GM12874 (cell line): ENCODE measurements around the gene DNAJC4.

Source experiments
- TF ChIP-seq, protein P1 (sequence below): IDR thresholded peaks from 2 replicates; pipeline ENCODE4 v1.5.1; 2011; ENCODE audit warnings: low read depth, mild to moderate bottlenecking, control low read depth, low read length, moderate library complexity; ENCODE audit not compliant: insufficient read depth

The DNAJC4 gene

GRCh38 chr11:64258356-64258755, 28.0 kb downstream of the DNAJC4 start:
- TF ChIP-seq, protein P1, sequence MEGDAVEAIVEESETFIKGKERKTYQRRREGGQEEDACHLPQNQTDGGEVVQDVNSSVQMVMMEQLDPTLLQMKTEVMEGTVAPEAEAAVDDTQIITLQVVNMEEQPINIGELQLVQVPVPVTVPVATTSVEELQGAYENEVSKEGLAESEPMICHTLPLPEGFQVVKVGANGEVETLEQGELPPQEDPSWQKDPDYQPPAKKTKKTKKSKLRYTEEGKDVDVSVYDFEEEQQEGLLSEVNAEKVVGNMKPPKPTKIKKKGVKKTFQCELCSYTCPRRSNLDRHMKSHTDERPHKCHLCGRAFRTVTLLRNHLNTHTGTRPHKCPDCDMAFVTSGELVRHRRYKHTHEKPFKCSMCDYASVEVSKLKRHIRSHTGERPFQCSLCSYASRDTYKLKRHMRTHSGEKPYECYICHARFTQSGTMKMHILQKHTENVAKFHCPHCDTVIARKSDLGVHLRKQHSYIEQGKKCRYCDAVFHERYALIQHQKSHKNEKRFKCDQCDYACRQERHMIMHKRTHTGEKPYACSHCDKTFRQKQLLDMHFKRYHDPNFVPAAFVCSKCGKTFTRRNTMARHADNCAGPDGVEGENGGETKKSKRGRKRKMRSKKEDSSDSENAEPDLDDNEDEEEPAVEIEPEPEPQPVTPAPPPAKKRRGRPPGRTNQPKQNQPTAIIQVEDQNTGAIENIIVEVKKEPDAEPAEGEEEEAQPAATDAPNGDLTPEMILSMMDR = no peak

GRCh38 chr11:64258946-64259532, 28.7 kb downstream of the DNAJC4 start:
- TF ChIP-seq, protein P1 = no peak

DNA sequence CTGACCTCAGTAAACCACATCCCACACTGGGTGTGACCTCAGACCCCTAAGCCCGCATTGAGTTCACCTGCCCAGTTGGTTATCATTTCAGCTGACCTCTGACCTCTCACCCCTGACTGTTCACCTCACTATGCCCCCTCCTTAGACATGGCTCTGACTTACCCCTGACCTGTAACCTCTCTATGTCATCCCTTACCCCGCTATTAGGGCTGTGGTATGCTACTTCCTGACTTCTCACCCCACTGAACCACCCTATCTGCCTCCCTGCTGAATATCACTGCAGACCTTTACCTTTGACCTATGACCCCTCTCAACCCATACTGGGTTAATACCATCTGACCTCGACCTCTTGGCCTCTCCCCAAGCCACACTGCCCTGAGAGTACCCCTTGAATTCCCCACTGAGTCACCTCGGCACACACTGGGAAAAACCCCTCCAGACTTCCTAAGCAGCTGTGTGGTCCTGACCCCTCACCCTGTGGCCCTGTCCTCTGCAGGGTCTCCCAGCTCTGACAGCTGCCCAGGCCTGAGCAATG, 29.3 kb downstream of the DNAJC4 start:
- TF ChIP-seq, protein P1 = no peak

- TF ChIP-seq, protein P1 = no peak
Measured at GRCh38 chr11:64260147-64260708, 29.9 kb downstream of the DNAJC4 start.

DNA sequence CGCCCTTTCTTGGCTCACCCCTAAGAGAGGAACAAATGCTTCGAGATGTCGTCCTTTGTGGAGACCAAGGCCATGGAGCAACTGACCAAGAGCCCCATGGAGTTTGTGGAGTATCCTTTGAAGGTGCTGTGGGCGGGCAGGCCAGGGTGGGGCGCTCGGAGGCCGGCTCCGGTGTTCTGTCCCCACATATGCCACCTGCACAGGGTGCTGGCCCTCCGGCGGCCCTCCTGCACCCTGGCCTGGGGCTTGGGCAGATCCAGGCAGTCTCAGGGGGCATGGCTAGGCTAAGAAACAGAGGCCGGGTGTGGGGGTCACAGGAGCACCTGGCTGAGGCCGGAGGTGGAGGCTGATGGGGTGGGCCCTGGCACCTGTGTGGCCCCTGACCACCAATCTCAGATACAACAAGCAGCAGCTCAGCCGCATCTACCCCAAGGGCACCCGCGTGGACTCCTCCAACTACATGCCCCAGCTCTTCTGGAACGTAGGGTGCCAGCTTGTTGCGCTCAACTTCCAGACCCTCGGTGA, 31.3 kb downstream of the DNAJC4 start:
- TF ChIP-seq, protein P1 = no peak

- TF ChIP-seq, protein P1 = no peak
Measured at GRCh38 chr11:64262271-64263002, 32.1 kb downstream of the DNAJC4 start.
